Neural progenitor cell (in vitro differentiated cells): ENCODE data around the gene ISM1.

Experiments
- EZH2 ChIP-seq: fragments of 200-600 bp; sonication (generic); IDR thresholded peaks from 2 replicates; pipeline ENCODE4 v1.6.1; 2017; ENCODE audit warnings: antibody characterized with exemption, mild to moderate bottlenecking, moderate library complexity
- TF ChIP-seq, protein P1 (sequence below): fragments of 200-600 bp; sonication (generic); IDR thresholded peaks from 2 replicates; pipeline ENCODE4 v1.5.1; 2017; ENCODE audit warnings: antibody characterized with exemption, mild to moderate bottlenecking

DNA sequence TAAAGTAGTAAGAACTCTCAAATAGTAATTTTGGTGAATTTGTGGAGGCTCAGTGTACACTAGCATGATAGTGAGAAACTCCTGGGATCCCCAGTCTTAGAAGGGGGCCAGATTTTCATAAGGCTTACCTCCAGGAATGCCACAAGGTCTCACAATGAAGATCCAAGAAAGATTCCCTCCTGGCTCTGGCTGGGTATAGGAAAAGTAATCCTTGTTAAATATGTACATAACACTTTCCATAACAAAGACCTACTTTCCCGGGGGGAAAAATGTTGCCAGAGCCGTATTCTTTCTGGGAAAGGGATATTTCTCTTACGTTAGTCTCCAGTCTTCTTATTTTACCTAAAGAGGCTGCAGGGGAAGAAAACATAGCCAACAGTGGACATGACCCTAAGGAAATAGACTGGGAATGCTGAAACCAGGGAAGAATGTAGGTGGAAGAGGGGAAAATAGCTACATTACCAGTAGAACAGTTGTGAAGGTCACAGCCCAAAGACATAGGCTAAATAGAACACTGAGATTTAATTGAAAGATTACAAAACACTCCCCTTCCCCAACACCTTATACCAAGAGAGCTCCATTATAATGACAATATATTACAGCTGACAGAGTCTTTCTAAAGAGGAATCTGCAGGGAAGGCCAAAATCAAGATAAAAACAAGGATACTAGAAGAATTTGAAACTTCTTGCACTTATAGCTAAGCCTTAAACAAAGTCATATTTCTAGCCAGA lies 34.9 kb upstream of the ISM1 start:
- TF ChIP-seq EZH2: no peak
- TF ChIP-seq, protein P1, sequence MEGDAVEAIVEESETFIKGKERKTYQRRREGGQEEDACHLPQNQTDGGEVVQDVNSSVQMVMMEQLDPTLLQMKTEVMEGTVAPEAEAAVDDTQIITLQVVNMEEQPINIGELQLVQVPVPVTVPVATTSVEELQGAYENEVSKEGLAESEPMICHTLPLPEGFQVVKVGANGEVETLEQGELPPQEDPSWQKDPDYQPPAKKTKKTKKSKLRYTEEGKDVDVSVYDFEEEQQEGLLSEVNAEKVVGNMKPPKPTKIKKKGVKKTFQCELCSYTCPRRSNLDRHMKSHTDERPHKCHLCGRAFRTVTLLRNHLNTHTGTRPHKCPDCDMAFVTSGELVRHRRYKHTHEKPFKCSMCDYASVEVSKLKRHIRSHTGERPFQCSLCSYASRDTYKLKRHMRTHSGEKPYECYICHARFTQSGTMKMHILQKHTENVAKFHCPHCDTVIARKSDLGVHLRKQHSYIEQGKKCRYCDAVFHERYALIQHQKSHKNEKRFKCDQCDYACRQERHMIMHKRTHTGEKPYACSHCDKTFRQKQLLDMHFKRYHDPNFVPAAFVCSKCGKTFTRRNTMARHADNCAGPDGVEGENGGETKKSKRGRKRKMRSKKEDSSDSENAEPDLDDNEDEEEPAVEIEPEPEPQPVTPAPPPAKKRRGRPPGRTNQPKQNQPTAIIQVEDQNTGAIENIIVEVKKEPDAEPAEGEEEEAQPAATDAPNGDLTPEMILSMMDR: no peak
